IMR-90 (cell line): ENCODE data around the gene MORF4L1. TPM values are rescaled to one million over a fixed set of nuclear protein-coding genes. Genes with fewer than 3 reads are reported as not detected.

ENCODE experiments used
- ATAC-seq: fragments of 200-7000 bp; cut with Tn5 transposase; 2 replicates; pipeline ENCODE4 v1.9.1; 2020; ENCODE audit warnings: low read depth, mild to moderate bottlenecking, moderate library complexity
- BruUV-seq: library from RNA; stranded (reverse); fragments of 400-500 nt; replicated peaks from 2 replicates; lab custom pipeline; 2021; lab: Mats Ljungman, UMichigan
- CTCF ChIA-PET: fragments of 300-600 bp; formaldehyde crosslinking; extraction: SDS; loops from one replicate; lab custom pipeline; 2021; ENCODE audit warnings: antibody characterized with exemption; lab: Yijun Ruan, JAX
- POLR2A ChIA-PET: fragments of 300-600 bp; sonication (Branson Sonifier 250); formaldehyde crosslinking; loops from one replicate; lab custom pipeline; 2022; ENCODE audit warnings: antibody characterized with exemption; ENCODE audit not compliant: unreplicated experiment; lab: Charles Lee
- DNase-seq: peaks from one replicate; pipeline ENCODE4 v3.0.0; 2013
- H2AFZ ChIP-seq: replicated peaks from 2 replicates; pipeline ENCODE3; 2013; ENCODE audit warnings: low read length, mild to moderate bottlenecking; ENCODE audit not compliant: poor library complexity
- H2AK5ac ChIP-seq: 2 replicates; pipeline ENCODE4 v1.6.1; 2013; ENCODE audit warnings: low read depth, low read length, inconsistent platforms
- H2AK9ac ChIP-seq: replicated peaks from 2 replicates; pipeline ENCODE3; 2013; ENCODE audit warnings: mild to moderate bottlenecking, low read depth, low read length, moderate library complexity; ENCODE audit not compliant: poor library complexity
- H2BK120ac ChIP-seq: 2 replicates; pipeline ENCODE4 v1.6.1; 2013; ENCODE audit warnings: low read depth, low read length, inconsistent platforms
- H2BK15ac ChIP-seq: 3 replicates; pipeline ENCODE4 v1.6.1; 2013; ENCODE audit warnings: low read depth, low read length, inconsistent platforms
- H2BK20ac ChIP-seq: 2 replicates; pipeline ENCODE4 v1.6.1; 2013; ENCODE audit warnings: low read depth, mild to moderate bottlenecking, inconsistent platforms, low read length, moderate library complexity
- H2BK5ac ChIP-seq: 2 replicates; pipeline ENCODE4 v1.6.1; 2013; ENCODE audit warnings: mild to moderate bottlenecking, low read depth, low read length, inconsistent platforms; ENCODE audit not compliant: poor library complexity, severe bottlenecking
- H3K14ac ChIP-seq: replicated peaks from 2 replicates; pipeline ENCODE4 v1.6.1; 2013; ENCODE audit warnings: low read depth, low read length, inconsistent platforms
- H3K18ac ChIP-seq: 2 replicates; pipeline ENCODE4 v1.6.1; 2013; ENCODE audit warnings: low read depth, low read length, control low read depth
- H3K23ac ChIP-seq: 2 replicates; pipeline ENCODE4 v1.6.1; 2013; ENCODE audit warnings: low read depth, low read length, inconsistent platforms
- H3K27ac ChIP-seq: 2 replicates; pipeline ENCODE4 v1.5.1; 2013; ENCODE audit warnings: mild to moderate bottlenecking, control low read depth, low read length; ENCODE audit not compliant: insufficient read depth
- H3K27me3 ChIP-seq: 2 replicates; pipeline ENCODE4 v1.6.1; 2013; ENCODE audit warnings: low read length; ENCODE audit not compliant: control insufficient read depth, insufficient read depth
- H3K36me3 ChIP-seq: 2 replicates; pipeline ENCODE4 v1.6.1; 2013; ENCODE audit warnings: low read length, mixed read lengths; ENCODE audit not compliant: control insufficient read depth, insufficient read depth
- H3K4ac ChIP-seq: 2 replicates; pipeline ENCODE4 v1.6.1; 2013; ENCODE audit warnings: low read depth, low read length, inconsistent platforms
- H3K4me1 ChIP-seq: 2 replicates; pipeline ENCODE4 v1.6.1; 2013; ENCODE audit warnings: low read length, mixed read lengths; ENCODE audit not compliant: control insufficient read depth, insufficient read depth
- H3K4me2 ChIP-seq: 2 replicates; pipeline ENCODE4 v1.6.1; 2013; ENCODE audit warnings: low read depth, mild to moderate bottlenecking, control low read depth, low read length, moderate library complexity
- H3K4me3 ChIP-seq: 2 replicates; pipeline ENCODE4 v1.5.1; 2013; ENCODE audit warnings: low read depth, mild to moderate bottlenecking, control low read depth, low read length, moderate library complexity; ENCODE audit not compliant: insufficient read depth
- H3K56ac ChIP-seq: 2 replicates; pipeline ENCODE4 v1.6.1; 2013; ENCODE audit warnings: low read length, inconsistent platforms; ENCODE audit not compliant: insufficient read depth; ENCODE audit errors: extremely low read depth
- H3K79me1 ChIP-seq, 2 experiments: 2 replicates each; pipeline ENCODE4 v1.6.1; 2013; ENCODE audit warnings: low read length in 2 of 2, inconsistent platforms in 1 of 2, low read depth in 1 of 2
- H3K9ac ChIP-seq: 2 replicates; pipeline ENCODE4 v1.6.1; 2013; ENCODE audit warnings: low read depth, low read length, control low read depth
- H3K9me1 ChIP-seq: 2 replicates; pipeline ENCODE4 v1.6.1; 2013; ENCODE audit warnings: low read length, inconsistent platforms; ENCODE audit not compliant: insufficient read depth
- H3K9me3 ChIP-seq: 2 replicates; pipeline ENCODE4 v1.6.1; 2013; ENCODE audit warnings: low read length; ENCODE audit not compliant: control insufficient read depth, insufficient read depth
- H4K20me1 ChIP-seq: 2 replicates; pipeline ENCODE4 v1.6.1; 2013; ENCODE audit warnings: low read length, inconsistent platforms; ENCODE audit not compliant: insufficient read depth
- H4K5ac ChIP-seq: 2 replicates; pipeline ENCODE4 v1.6.1; 2013; ENCODE audit warnings: mild to moderate bottlenecking, low read depth, low read length, control low read depth
- H4K8ac ChIP-seq, 2 experiments: 2 replicates each; pipeline ENCODE4 v1.6.1; 2013; ENCODE audit warnings: low read depth in 2 of 2, low read length in 2 of 2, control low read depth in 1 of 2, inconsistent platforms in 1 of 2
- H4K91ac ChIP-seq: 2 replicates; pipeline ENCODE4 v1.6.1; 2013; ENCODE audit warnings: low read depth, low read length, inconsistent platforms; ENCODE audit not compliant: insufficient read depth
- BHLHE40 ChIP-seq: fragments of 150-350 bp; IDR thresholded peaks from 2 replicates; pipeline ENCODE4 v1.6.1; 2016; ENCODE audit warnings: mild to moderate bottlenecking, low read depth, low read length
- CHD1 ChIP-seq: IDR thresholded peaks from 2 replicates; pipeline ENCODE4 v1.6.1; 2012; ENCODE audit warnings: low read depth, low read length, improper control_type of control experiment
- WGBS, 2 experiments: methylation state at CpG; one replicate each; pipeline versions ENCODE4 v1.1.5 to v1.1.7; 2013; ENCODE audit warnings: missing lambda C conversion rate in 2 of 2; ENCODE audit not compliant: insufficient read length in 1 of 2; ENCODE audit errors: extremely low coverage in 2 of 2; 5-methylcytosine and 5-hydroxymethylcytosine counted together
- dilution Hi-C: fragments of 300-500 bp; cut with HindIII; formaldehyde crosslinking; loops from one replicate; pipeline ENCODE4 v1.14.3; 2018; ENCODE audit warnings: low sequenced_read_pairs; ENCODE audit not compliant: unreplicated experiment
- in situ Hi-C: fragments of 300-500 bp; cut with MboI; formaldehyde crosslinking; loops from 3 replicates; pipeline ENCODE4 v1.14.3; 2019; ENCODE audit warnings: low sequenced_read_pairs, inconsistent platforms, mixed read lengths
- intact Hi-C: fragments of 100-400 bp; cut with micrococcal nuclease; formaldehyde crosslinking; loops from 2 replicates; pipeline ENCODE4 v1.10.0; 2022
- polyA plus RNA-seq, 3 experiments: library from polyadenylated mRNA; depleted of rRNA; stranded (reverse); fragments of >200 nt; gene quantifications; 2 replicates each; pipeline ENCODE4 v1.2.3, GENCODE V29; 2012; ENCODE audit warnings: low replicate concordance in 1 of 3
- total RNA-seq: library from RNA; depleted of rRNA; stranded (reverse); fragments of >200 nt; gene quantifications from 2 replicates; pipeline ENCODE4 v1.2.3, GENCODE V29; 2012

MORF4L1 gene
- total and polyA plus RNA-seq, 2 of the 4 experiments (the other 2 are of a cell fraction): 217 to 392 TPM

DNA sequence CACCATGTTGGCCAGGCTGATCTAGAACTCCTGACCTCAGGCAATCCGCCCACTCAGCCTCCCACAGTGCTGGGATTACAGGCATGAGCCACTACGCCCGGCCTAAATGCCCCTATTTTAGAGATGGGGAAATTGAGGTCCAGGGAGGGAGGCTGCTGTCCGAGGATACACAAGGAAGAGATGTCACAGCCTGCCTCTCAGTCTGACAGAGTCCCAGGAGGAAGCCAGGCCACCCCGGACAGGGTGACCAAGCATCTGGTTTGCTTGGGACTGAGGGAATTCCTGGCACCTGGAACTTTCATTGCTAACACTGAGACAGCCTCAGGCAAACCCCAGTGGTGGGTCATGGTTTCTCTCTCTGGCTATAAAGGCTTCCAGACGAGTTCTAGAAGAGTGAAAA is 30.8 kb upstream of the MORF4L1 start:
- no peak overlapping the region for H3K4me2 ChIP-seq
- no peaks in the 10 kb centered on the region for H4K20me1 ChIP-seq
- 59% methylated on average over 3 of the region's 6 CpGs; no CpG with 5 or more reads in 1 of the 2 experiments for WGBS, 2 experiments
- no peak overlapping the region for H3K4me3 ChIP-seq
- dilution Hi-C loops: no loop called here
- H2AK9ac ChIP-seq: no peak overlapping the region
- H2BK5ac ChIP-seq: no peak overlapping the region
- H3K79me1 ChIP-seq: no peaks in the 10 kb centered on the region
- no peak overlapping the region for H3K14ac ChIP-seq
- H3K56ac ChIP-seq: no peak overlapping the region
- no peak overlapping the region for H2BK120ac ChIP-seq
- DNase-seq (no peak), ATAC-seq (no peak)
- H2BK15ac ChIP-seq: no peak overlapping the region; the same call in 2 of the 3 replicates
- no TSS peak for BruUV-seq
- no peak overlapping the region for H2AK5ac ChIP-seq
- no peak overlapping the region for H2BK20ac ChIP-seq
- no peak overlapping the region for H3K27ac ChIP-seq
- H4K5ac ChIP-seq: no peak overlapping the region
- POLR2A ChIA-PET: no interaction called here
- no peak overlapping the region for H3K9ac ChIP-seq
- H3K4ac ChIP-seq: no peak overlapping the region; the same call in 1 of the 2 replicates
- CTCF ChIA-PET: no interaction called here
- H4K91ac ChIP-seq: no peak overlapping the region
- TF ChIP-seq CHD1 (no peak), BHLHE40 (no peak)
- no peak overlapping the region for H3K23ac ChIP-seq
- no peak overlapping the region for H2AFZ ChIP-seq
- H3K9me1 ChIP-seq: no peaks in the 10 kb centered on the region; the same call in 1 of the 2 replicates
- in situ Hi-C loops: no loop called here
- H3K18ac ChIP-seq: no peak overlapping the region; the same call in 1 of the 2 replicates
- no peak overlapping the region for H4K8ac ChIP-seq
- H3K9me3 ChIP-seq: no peaks in the 10 kb centered on the region
- peaks cover 10% of the 10 kb centered on the region; the same call in 1 of the 2 replicates for H3K4me1 ChIP-seq
- H3K36me3 ChIP-seq: no peaks in the 10 kb centered on the region
- no peaks in the 10 kb centered on the region; the same call in 1 of the 2 replicates for H3K27me3 ChIP-seq
- intact Hi-C loops: no loop called here
